Activated CD8-positive, alpha-beta memory T cell treated with anti-CD3 and anti-CD28 coated beads for 1 hour (primary cell): Measurements from ENCODE around the gene HDHD5.

Source experiments
- DNase-seq, 2 donors: peaks; one replicate each; pipeline ENCODE4 v3.0.0-alpha.2; 2020; ENCODE audit warnings: low read depth in 1 of 2; ENCODE audit errors: extremely low read depth in 1 of 2

The HDHD5 gene

DNA sequence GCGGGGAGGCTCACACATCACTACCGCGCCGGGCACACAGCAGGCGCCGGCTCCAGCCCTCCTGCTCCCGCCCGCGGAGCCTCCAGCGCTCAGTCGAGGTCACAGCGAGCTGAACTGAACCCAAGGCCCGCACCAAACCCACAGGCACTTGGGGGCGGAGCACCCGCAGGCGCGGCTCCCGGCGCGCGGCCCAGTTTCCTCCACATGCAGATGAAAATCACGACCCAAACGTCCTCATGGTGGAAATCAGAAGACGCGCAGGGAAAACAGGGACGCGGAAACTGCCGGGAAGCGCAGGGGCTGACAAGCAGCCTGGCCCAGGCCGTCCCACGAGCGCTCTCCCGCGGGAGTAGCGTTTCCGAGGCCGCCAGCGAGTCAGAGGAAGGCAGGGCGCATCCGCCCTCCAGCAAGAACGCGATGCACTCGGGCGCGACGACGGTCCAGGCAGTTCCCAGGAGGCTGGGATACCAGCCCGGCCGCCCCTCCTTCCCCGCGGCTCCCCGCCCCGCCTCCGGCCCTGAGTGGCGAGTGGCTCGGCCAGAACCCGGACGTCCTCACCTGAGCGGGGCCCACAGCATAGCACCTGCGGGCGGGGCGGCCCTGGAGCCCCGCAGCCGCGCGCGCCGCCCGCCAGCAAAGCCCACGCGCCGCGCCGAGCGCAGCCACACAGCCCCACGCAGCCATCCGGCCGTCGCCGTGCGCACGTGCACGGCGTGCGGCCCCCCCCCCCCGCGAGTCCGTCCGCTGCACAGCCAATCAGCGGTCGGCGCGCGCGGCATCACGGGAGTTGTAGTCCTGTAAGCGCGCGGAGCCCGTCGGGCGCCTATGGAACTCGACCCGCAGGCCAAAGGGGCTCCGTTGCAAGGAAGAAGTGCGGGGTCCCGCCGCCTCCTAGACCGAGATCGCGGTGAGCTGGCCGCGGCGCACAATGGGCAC, at the start of gene HDHD5:
Gene HDHD5, minus strand, starts transcription at position 710 of the 936 bp plus-strand sequence. Its CDS starts 26 bp downstream, at position 684.
- peak; percentile 65 to 86 for DNase-seq

DNA sequence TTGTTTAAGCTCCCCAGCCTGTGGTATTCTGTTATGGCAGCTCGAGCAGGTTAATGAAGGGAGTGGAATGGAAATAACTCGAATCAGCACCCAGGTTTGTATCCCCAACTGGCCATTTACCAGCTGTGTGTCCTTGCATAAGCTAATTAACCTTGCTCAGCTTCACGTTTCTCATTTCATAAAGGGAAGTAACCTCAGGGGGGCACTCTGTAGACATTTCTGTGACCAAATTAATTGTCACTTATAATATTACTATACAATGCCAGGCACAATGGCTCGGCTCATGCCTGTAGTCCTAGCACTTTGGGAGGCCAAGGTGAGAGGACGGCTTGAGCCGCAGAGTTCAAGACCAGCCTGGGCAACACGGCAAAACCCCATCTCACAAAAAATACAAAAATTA, 46.4 kb upstream of the HDHD5 start:
- DNase-seq: no peak

DNA sequence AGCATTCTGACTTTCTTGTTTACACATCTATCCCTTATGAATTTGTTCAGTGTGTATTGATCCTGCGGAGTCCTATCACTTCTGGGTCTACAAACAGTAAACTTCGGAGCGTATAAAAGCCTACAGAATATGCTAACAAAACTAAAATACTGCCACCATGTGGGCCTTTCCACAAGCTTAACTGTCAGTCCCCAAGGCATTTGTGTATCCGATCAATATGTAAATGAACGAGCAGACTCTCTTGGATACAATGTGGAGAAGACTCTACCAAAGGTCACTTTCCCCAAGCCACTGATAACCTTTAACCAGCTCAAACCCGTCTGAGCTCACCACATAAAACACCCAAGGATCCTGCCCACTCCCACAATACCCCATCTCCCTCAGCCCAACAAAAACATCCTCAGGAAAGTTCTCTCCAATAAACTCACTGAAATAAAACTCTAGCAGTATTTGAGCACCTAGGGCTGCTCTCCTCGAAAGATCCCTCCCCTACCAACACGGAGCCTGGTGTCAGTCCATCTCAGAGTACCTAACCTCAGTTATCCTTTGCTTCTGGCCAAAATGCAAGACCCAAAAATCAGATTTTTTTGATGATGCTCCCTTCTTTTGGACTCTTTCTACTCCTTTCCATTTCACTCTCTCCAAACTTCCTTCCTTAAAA, 42.3 kb upstream of the HDHD5 start:
- DNase-seq: no peak

DNA sequence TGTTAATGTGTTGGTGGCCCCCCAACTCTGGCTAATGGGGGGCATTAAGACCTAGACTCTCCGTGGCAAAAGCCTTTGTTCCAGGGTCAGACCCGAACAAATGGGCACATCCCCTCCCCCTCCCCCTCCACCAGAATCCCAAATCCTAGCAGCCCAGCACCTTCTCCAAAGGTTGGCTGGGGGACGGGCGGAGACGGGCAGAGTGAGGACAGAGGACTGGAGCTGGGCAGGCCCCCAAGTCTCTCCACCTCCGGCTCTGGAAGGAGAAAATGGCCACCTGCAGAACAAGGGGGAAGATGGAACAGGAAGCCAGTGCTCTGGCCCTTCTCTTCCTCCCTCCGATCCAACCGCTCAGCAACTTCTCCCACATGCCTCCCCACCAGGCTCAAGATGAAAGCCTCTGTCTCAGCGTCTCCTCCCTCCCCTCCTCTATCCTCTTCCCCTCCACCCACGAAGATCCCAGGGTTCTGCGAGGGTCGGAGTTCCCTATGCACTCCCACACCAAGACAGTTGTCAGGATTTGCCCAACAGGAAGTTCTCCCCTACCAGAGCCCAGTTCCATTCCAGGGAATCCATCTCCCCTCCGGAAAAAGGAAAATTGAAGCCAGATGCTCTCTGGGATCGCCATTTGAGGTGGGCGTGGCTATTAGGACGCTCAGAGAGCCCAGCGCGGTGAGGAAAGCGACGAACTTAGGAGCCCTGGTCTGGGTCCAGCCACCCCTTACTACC, 40.1 kb upstream of the HDHD5 start:
- no peak for DNase-seq

DNA sequence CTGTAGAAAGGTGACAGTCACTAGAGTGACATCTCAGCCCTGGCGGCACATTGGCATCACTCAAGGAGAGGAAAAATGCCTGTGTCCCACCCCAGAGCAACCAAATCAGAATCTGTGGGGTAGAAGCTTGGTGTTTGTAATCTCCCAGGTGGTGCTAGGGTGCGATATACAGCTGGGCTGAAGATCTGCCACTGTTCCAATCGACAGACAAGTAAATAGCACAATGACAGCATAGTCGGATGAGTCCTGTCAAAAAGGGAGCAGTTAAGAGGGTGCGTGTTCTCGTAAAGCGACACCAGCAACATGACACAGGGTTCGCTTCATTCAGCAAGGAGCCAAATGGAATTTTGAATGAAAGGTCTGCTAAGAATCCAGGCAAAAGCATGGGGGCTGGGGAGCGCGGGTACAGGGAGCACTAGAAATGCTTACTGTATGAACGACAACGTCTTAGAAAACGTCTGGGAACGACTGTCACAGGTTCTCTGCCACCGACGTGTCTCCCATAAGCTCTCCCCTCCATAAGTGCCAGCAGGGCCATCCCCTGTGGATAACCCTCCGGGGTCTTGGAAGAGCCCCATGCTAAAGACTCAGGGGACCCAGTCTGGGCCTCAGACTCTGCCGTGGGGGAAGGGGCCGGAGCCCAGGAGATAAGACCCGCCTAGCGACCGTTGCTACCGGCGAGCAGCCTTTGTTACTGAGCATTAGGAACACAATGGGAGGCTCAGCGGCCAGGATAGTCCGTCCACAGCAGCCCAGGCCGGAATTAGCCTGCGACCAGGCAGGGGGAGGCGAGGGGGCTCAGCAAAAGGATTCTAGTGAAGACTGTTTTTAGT, 39.3 kb upstream of the HDHD5 start:
- no peak for DNase-seq

DNA sequence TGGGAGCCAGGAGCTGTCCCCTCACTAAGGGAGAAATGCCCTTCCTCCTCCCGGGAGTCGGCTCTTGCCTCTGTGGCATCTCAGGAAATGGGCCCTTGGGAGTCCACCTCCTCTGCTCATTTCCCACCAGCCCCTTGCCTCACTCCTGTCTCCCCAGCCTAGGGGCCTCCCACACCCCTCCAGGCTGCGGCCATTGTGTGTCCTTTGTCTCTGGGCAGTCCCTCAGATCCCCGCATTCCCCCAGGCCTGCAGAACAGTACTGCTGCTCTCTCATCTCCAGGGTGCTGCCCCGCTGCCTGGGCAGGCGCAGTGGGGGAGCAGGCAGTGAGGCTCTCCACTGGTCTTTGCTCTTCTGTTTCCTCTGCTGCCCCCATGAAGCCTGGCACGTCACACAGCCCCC, 35.1 kb upstream of the HDHD5 start:
- DNase-seq: no peak

DNA sequence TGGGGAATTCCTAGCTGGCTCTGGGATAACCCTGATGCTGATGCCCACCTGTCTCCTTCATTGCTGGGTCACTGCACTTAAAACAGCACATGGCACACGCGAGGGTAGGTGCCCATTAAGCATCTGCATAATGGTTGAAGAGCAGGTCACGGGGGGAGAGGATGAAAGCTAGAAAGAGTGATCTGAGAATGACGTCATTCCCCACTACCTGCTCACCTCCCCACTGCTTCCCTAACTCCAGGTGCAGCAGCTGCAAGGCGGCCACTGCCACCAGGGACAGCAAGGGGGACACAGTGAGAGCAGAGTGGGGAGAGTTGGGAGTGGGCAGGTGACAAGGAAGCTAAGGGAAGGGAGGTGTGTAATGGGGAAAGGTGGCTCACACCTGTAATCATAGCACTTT, 33.1 kb upstream of the HDHD5 start:
- no peak for DNase-seq

DNA sequence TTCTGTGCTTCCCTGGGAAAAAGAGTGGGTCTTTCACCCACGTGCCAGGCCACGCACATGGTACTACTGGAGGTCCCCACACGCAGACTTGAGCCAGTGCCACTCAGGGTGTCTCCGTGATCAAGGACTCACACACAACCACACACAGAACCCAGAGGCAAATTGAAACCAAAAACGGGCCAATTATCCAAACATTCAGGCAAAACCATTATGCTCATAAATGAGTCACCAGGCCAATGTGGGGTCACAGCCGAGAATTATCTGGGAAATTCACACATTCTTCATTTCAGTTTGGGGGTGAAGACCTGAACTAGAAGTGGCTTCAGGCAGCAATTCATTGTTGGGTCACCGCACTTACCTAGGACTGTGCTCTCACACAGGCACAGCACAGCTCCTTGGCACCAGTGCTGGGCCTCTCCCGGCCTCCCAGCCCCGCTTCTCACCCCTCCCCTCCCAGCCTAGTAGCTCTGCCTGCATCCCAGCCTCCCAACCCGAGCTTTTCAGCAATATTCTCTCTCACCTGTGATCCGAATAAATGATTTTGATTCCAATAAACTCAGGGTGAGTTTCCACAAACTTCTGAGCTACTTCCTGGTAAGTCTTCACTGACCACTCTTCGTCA, 32.2 kb upstream of the HDHD5 start:
- DNase-seq: no peak

DNA sequence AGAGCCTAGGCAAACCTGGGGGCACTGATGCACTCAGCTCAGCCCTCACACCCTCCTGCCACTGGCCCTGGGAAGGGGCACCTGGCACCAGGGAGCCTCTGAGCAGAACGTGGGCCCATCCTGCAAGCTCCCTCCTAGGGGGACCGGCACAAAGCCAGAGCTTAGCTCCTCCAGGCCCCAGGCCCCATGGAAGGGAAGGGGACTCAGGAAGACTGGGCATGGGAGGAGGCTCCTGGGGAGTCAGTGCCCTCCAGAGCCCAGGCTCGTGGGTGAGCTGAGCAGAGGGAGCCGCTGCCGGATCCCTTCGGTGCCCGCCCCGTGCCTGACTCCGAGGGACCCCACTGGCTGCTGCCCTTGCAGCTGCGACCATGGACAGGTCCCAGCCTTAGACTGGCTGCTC, 31.6 kb upstream of the HDHD5 start:
- DNase-seq: no peak

DNA sequence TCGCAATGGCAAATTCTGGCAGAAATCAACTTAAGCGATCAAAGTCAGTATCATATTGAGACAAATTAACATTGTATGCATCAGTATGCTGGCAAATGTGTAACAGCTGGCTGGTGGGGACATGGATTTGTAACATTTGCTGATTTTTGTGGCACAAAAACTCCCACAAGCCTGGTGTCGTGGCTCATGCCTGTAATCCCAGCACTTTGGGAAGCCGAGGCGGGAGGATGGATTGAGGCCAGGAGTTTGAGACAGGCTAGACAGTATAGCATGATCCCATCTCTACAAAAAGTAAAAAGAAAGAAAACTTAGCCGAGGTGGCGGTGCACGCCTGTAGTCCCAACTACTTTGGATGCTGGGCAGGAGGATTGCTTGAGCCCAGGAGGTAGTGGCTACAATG, 17.6 kb upstream of the HDHD5 start:
- no peak for DNase-seq

DNA sequence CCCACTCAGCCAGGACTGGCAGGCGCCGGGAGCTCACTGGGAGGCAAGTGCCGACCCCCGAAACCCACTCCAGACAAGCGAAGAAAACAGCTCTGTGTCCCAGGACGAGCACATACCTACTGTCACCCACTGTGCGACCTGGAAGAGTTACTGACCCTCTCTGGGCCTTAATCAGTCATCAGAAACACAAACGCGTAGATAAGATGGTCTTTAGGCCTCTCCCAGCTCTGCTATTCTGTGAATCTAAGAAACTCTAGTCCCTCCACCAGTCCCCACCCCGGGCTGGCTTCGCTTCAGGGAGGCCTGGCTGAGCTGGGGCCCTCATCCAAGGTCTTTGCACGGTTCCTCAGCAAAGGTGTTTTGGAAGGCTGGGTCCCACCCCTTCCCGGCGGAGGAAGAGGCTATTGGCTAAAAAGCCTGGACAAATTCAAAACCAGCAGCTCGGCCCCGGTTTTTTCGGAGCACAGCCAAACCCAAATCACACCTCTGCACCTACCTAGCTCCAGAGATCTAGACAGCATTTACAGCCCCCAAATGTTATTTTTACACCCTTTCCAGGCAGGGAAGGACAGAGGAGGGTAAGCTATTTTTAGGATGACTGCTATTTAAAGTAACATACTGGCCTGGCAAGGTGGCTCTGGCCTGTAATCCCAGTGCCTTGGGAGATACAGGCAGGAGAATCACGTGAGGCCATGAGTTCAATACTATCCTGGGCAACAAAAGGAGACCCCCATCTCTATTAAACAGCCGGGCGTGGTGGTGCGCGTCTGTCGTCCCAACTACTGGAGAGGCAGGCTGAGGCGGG, 13.2 kb upstream of the HDHD5 start:
- DNase-seq: no peak

DNA sequence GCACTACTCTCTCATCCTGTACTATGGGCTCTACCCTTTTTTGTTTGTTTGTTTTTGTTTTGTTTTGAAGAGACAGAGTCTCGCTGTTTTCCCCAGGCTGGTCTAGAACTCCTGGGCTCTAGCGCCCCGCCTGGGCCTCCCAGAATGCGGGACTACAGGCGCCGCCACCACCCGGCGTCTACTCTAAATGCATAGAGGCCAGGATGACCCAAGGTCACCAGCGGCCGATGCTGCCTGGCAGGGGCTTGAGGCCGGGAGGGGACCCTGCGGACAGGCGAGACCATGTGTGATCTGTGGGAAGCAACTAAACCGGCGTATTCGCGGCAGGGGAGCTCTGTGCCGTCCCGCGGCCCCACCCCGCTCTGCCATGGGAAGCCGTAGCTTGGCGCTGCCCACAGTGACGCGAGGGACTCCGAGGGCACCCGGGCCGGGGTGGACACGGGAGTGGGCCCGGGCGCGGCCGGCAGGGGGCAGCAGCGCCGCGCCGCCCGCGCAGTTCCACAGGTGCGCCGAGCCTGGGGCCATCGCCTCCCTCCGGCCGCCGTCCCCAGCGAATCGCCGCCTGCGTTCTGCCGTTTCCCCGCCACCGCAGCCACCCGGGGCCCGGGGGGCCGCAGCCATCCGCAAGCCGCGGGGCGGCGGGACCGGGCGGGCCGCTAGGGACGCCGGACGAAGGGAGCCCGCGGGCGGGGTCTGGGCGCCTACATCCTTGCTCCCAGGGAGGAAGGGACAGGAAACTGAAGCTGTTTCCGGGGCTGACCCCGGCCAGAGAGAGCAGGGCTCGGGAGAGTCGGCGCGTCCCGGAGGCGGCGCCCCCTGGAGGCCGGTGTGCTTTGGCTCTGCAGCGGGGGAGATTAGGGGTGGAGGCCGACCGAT, 12.3 kb upstream of the HDHD5 start:
- peak in 1 of 2 donors; percentile 66 for DNase-seq

DNA sequence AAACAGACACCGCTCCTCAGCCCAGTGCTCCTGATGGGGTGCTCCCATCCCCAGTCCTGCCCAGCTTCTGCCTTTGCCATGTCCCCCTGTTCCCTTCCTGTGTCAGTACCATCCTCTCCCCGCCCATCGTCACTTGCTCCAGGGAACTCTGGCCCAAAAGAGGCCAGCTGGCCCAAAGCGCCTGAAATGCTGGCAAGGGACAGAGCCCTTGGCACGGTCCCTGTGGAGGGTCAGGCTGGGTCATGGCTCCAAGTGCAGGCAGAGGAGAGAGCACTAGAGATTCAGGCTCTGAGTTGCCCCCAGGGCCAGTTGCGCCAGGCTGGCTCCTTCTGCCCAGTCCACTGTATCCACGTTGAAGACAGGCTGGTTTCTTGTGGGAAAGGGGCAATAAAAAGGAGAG, 8.4 kb upstream of the HDHD5 start:
- no peak for DNase-seq

DNA sequence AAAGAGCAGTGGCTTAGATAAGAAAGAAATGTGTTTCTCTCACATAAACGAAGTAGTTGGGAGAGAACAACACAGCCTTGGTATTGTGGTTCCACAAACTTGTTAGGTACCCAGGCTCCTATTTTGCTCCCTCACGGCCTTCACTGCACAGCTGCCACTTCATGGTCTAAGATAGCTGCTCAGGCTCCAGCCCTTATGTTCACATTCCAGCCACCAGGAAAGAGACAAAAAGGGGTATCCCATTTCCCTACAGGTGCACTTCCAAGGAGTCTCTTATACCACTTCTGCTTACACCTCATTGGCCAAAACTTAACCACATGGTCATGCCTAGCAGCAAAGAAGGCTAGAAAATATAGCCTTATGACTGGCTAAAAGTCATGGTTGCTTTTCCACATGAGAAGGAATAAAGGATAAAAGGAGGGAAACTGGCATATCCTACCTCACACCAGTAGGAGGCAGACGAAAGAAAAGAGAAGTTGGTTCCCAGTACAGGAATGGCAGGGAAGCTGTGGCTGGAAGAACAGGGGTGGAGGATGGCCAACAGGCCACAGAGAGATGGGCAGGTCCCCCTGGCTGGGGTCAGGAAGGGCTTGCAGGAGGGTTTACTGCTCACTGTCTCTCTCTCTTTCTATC, 5.4 kb upstream of the HDHD5 start:
- no peak for DNase-seq

DNA sequence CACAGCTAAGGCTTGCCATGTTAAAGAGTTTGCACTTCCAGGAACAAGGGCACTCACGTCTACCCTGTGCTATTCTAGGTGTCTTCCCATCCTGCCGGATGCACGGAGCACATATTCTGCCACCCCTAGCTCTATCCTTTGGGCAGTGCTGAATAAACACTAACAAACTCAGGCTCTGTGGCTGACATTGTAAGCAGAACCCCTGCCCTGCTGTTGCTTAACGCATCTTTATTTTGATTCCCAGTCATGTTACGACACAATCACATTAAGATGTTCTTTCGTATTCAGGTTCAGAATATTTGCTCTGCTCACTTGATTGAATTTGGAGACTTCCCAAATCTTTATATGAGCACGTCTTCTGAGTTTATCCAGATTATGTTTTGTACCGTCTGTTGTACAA, 3.7 kb upstream of the HDHD5 start:
- DNase-seq: no peak

DNA sequence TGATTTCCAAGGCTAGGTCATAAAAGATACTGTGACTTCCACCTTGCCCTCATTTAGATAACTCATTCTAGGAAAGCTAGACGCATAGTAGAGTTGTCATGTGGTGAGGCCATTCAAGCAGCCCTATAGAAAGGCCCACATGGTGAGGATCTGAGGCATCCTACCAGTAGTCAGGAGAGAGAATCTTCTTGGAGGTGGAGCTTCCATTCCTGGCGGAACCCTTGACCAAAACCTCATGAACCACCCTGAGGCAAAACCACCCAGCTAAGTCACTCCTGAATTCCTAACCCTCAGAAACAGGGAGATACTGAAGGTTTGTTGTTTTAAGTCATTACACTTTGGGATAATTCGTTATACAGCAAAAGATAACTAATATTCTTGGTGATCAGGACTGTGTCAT, 2.9 kb upstream of the HDHD5 start:
- no peak for DNase-seq

DNA sequence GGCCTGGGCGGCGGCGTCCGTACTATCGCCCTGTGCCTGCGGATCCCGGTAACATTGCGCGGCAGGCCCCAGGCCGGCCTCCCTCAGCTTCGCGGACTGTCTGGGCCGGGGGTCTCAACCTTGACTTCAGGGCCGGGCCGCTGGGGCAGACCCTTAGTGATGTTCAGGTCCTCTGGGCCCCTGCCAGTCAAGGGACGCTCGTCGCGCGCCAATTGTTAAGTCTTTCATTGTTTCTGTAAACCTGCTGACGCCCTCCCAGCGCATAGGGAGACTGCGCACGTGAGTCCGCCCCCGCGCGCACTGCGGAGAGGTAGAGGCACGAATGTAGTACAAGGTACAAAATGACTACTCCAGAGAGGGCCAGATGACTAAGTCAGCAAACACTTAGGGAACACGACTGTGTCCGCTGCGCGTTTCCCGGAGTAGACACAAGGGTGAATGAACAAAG, 451 bp upstream of the HDHD5 start:
- peak in 1 of 2 donors; percentile 13 for DNase-seq

DNA sequence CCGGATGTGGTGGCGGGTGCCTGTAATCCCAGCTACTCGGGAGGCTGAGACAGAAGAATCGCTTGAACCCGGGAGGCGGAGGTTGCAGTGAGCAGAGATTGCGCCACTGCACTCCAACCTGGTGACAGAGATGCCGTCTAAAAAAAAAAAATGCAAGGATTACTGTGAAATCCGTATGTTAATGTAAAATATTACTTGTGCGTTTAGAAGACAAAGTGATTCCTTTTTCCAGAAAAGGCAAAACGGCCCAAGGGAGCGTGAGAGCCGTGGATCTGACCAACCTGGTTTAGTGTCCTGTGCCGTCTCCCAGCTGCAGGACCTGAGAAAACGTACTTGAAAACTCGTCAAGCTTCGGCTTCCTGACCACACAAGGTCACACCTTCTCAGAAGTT, 905 bp downstream of the HDHD5 start:
- DNase-seq: no peak
